GM19328 (cell line): Measurements from ENCODE around the gene DZANK1.
"Not testable (repeated sequence)": the region's sequence is repeated elsewhere in the genome, so short reads cannot be mapped to it uniquely, and the experiment has no call there.

Source experiments
- ATAC-seq: cut with Tn5 transposase; IDR thresholded peaks from one replicate; pipeline ENCODE4 v1.9.1; 2021; ENCODE audit warnings: mild to moderate bottlenecking, moderate library complexity; ENCODE audit not compliant: unreplicated experiment

Gene DZANK1

DNA sequence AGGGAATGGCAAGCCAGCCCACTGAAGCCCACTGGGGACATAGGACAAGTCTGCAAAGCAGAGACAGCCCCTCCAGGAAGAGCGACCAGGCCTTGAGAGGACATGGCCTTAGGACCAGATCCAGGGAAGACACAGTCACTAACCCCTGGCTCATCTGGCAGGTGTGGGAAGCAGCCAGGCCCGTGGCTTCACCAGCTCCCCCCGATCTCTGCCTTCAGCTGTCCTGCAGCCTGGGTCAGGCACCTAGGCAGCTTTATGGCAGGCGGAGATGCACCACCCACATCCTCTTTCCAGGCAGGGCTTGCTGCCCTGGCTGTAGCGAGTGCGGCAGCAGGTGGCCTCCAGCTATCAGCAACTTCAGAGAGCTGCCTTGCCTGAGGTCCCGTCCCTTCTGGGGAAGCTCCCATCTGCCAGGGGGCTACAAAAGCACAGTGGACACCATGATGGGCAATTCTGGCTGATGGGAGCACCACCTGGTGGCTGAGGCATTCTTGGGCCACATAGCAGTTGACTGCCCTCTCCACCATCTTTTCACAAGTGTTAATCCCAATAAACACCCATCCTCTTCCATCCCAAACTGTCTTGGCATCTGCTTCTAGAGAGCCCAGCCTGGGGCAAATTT is 85.8 kb downstream of the DZANK1 start:
- no peak for ATAC-seq

GRCh38 chr20:18377896-18378481 is 88.8 kb downstream of the DZANK1 start:
- ATAC-seq, result no peak

DNA sequence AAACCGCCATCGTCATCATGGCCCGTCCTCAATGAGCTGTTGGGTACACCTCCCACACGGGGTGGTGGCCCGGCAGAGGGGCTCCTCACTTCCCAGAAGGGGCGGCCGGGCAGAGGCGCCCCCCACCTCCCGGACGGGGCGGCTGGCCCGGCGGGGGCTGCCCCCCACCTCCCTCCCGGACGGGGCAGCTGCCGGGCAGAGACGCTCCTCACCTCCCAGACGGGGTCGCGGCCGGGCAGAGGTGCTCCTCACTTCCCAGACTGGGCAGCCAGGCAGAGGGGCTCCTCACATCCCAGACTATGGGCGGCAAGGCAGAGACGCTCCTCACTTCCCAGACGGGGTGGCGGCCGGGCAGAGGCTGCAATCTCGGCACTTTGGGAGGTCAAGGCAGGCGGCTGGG is 91.3 kb downstream of the DZANK1 start:
- not testable (repeated sequence) for ATAC-seq

DNA sequence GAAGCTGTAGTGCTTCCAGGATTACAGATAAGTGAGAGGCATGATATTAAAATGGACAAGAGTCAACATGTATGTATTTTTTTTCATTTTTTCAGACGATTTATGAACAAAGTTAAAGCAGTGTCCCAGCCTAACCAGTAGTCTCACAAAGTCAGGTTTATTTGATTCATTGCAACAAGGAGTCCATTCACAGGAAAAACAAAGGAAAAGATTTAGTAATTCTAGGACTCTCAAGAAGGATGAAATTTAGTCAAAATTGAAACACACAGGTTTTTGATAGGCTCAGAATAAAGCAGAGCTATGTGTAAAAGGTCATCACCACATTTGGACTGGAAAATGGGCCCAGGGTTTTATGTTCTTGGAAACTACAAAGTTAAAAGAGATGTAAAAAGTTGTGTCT is 94.5 kb downstream of the DZANK1 start:
- no peak for ATAC-seq

- ATAC-seq, result no peak
Measured at GRCh38 chr20:18364768-18365167, 102.1 kb downstream of the DZANK1 start.

GRCh38 chr20:18363708-18364107 is 103.1 kb downstream of the DZANK1 start:
- ATAC-seq, result no peak

DNA sequence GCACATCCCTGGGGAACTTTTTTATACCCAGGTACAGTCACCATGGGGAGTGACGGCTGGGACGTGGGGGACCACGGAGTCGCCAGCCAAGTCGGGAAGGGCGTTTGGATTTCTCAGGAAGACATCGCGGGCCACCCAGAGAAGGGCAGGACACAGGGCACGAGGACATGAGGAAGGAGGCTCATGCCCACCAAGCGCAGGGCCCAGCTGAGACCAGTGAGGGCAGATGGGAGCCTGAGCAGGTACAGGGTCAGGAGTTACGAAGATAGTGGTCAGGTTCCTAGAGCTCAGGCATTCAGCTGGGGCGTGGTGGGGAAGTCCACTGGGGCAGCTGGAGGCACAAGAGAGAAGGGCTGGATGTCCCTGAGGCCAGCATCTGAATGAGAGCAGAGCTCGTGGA is 103.9 kb downstream of the DZANK1 start:
- ATAC-seq, result no peak

- no peak for ATAC-seq
Measured at GRCh38 chr20:18361678-18362077, 105.2 kb downstream of the DZANK1 start.

DNA sequence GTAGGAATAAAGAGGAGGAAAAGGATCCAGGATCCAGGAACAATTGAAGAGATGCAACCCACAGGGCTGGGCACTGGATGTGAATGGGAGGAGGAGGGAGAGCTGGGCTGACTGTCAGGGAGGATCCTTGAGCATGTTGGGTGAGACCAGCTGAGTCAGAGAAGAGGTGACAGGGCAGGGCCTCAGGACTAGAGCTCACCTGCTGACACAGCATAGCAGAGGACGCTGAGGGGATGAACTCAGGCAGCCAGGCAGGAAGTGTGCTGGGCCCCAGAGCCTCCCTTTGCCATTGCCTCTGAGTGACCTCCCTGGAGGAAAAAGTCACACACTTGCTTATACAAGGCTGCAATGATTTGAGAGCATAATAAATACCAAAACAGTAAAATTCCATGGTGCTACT is 106.2 kb downstream of the DZANK1 start:
- no peak for ATAC-seq

DNA sequence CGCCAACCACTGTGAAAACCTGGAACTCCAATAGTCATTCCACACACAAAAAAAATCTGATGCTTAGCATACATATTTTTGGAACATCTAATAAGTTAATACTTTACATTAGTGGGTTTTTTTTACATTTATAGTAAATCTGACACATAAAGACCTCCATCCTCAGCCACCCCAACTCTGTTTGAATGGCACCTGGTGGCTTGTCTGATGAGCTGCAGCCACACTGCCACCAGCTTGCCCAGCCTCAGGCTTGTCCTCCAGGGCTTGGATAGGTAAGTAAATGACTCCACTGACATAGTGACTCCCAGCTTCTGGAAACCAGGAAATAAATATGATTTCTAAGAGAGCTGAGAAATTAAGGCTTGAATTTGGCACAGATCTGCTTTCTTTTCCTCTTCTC is 107.0 kb downstream of the DZANK1 start:
- no peak for ATAC-seq

DNA sequence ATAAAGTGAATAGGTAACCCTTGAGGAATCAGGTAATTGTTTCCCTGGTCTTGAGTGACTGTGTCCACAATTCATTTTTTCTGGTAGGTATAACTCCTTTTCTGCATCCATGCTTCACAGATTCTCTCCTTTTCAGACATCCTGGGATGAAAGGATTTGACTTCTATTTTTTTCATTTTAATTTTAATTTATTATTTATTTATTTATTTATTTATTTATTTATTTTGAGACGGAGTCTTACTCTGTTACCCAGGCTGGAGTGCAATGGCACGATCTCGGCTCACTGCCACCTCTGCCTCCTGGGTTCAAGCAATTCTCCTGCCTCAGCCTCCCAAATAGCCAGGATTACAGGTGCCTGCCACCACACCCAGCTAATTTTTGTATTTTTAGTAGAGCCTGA is 117.1 kb downstream of the DZANK1 start:
- ATAC-seq, result not testable (repeated sequence)
